Activated CD4-positive, alpha-beta T cell treated with anti-CD3 and anti-CD28 coated beads, Interleukin-2, Interleukin-6, amounts not matched to agents 100 ng/mL and 50 ng/mL, durations not matched to agents 16 hours and 8 hours (primary cell): ENCODE results near the gene AUTS2.

ENCODE experiments used
- DNase-seq: peaks from one replicate; pipeline ENCODE4 v3.0.0-alpha.2; 2020

Gene AUTS2

GRCh38 chr7:69910150-69910549 lies 311.9 kb downstream of the AUTS2 start:
- DNase-seq = no peak

- DNase-seq = no peak
Observed at GRCh38 chr7:69911337-69911736, 313.1 kb downstream of the AUTS2 start.

- no peak for DNase-seq
Observed at GRCh38 chr7:69912141-69912540, 313.9 kb downstream of the AUTS2 start.

DNA sequence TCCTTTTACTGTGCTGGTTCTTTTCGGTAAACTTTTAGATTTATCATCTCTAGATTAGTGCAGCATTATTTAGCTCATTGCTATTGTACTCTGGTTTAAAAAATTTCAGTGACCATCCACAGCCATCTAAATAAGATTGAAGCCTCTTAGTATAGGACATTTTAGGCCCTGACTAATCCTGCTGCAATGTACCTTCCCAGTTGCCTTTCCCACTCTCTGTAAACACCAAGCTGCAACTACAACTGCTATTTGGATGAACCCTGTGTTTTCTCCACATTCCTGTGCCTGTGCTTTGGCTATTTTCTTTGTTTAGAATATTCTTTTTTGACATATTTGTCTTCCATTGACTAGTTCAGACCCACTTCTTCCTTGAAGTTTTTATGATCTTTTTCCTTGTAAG lies 314.6 kb downstream of the AUTS2 start:
- no peak for DNase-seq

GRCh38 chr7:69919426-69920111 lies 321.3 kb downstream of the AUTS2 start:
- no peak for DNase-seq

DNA sequence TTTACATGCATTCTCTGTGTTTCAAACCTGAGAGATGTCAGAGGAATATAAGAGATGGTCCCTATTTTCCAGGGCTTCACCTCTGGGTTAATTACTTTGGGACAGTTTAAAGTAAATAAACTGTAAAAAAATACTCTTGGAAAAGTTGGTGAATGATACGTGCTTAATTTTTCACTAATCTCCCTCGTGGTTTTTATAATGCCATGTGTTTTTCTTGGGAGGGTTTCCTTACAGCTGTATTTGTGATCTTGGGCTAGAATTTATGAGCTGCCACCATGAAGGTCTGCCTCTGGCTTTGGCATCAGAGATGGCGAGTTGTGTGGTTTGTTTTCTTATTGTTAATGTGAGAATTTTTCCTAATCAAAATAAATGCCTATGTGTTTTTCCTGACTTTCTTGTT lies 322.5 kb downstream of the AUTS2 start:
- DNase-seq = no peak

DNA sequence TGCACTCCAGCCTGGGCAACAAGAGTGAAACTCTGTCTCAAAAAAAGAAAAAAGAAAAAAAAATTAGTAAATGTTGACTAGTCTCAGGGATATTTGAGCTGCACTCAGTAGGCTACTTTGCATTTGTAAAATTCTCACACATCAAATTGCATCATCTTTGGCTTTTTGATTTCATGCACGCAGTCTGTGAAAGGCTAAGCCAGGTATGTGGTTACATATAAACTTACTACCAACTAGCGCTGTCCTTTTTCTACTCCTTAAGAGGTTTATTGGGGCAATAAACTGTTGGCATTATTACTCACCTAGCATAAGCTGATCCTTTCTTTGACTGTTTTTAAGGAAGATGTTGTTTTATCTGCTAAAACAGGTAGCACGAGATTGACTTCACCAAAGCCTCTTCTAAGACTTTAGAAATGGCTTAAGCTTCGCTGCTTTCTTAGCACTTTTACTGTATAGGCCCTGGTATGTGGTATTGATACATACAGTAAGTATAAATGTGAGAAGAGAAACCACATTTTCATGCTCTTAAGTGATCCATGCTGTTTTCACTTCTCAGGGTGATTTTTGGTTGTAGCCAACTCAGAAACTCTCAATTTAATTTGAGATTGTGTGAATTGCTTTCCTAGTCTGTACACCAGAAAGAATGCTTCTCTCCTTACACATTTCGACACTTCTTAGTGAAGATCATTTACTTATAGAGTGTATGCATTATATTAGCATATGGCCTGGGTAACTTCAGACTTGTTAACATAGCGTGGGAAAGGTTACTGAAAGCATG lies 323.9 kb downstream of the AUTS2 start:
- no peak for DNase-seq

- no peak for DNase-seq
Observed at GRCh38 chr7:69927461-69927860, 329.2 kb downstream of the AUTS2 start.

- no peak for DNase-seq
Observed at GRCh38 chr7:69928621-69929020, 330.3 kb downstream of the AUTS2 start.

- no peak for DNase-seq
Observed at GRCh38 chr7:69929622-69930021, 331.3 kb downstream of the AUTS2 start.

- no peak for DNase-seq
Observed at GRCh38 chr7:69932034-69932628, 333.9 kb downstream of the AUTS2 start.

DNA sequence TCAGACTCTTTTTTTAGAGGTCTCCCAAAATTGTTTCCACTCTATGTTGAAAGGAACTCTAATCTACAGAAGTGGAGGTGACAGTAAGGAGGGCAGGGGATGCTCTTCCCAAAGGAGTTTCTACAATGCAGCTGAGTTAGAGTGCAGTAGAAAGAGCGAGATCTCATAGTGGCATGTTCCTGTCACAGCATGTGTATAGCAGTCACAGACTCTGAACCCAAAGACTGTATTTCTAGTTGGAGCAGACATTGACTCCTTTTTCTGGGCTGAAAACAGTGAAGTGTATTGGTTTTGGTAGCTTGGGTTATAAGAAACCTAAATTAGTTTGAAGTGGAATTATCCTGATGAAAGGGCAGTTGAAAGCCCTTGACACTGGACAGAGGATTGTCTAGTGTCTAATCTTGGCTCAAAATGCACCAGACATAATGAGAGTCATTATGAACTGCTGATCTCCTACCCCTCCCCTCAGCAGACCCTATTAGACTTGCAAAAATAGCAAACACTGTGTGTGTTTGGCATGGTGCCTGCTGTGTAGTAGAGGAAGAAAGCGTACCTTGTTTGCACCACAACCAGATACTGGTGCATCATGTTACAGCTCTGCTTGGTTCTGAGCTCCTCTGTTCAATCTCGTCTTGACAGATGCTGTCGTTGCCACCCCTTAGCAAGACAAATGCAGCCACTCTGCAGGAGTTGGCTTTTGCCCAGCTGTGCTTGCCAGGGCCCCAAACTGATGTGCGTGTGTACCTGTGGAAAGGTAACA lies 336.0 kb downstream of the AUTS2 start:
- no peak for DNase-seq

GRCh38 chr7:69935107-69935506 lies 336.8 kb downstream of the AUTS2 start:
- no peak for DNase-seq

DNA sequence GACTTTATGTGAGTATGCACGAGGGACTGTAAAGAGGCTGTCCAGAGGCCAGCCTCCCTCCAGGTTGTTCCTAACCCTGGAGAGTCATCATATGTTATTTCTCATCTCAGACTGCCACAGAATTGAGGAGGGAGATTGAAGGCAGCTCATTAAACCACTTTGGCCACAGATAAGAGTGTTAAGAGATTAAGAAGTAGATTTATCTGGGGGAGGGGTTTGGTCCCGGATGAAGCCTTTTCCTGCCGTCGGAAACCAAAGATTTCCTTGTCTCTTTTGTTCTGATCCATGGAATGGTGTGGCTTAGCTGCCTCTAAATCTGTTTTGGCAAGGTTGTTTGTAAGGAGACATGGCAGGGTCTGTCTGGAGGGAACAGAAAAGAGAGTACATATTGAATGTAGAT lies 338.8 kb downstream of the AUTS2 start:
- DNase-seq = no peak

GRCh38 chr7:69939317-69939716 lies 341.0 kb downstream of the AUTS2 start:
- DNase-seq = no peak

DNA sequence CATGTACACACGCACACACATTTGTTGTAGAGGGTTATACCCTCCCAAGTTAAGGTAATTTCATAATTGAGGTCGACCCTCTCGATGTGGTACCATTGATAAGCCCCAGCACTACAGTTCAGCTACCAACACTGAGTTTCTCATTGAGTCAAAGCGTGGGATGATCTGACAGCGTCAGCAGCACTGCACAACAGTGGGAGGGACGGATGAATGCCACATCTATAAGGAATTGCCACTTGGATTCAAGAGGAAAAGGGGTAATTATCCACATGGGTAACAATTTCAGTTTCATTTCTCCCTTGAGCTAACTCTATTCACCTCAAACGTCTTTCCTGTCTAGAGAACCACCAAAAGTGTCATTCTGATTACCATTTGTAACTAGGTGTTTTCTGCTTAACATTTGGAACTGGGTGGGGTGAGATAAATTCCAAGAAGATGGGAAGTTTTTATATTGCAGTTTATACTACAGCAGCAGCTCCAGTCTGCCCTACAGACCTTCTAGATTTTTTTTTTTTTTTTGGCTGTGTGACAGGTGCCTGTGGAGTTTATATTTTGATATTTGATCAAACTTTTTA lies 342.9 kb downstream of the AUTS2 start:
- DNase-seq = no peak

- DNase-seq = no peak
Observed at GRCh38 chr7:69942573-69942972, 344.3 kb downstream of the AUTS2 start.

DNA sequence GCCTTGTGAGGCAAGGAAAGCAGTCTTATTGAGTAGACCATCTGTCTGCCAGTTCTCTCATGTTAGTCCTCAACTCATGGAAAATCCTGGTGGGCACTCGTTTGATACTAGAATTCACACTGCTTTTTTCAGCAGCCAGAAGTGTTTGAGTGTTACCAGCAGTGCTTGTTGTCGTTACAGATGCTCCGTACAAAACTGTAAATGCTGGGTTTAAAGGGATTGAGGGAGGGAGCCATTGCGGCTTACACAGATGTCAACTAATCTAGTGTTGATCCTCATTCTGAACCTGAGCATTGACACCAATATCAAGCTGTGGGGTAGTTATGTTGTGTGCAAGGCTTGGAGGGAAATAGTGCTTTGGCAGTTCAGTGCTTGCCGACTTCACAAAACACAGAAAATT lies 348.6 kb downstream of the AUTS2 start:
- no peak for DNase-seq

DNA sequence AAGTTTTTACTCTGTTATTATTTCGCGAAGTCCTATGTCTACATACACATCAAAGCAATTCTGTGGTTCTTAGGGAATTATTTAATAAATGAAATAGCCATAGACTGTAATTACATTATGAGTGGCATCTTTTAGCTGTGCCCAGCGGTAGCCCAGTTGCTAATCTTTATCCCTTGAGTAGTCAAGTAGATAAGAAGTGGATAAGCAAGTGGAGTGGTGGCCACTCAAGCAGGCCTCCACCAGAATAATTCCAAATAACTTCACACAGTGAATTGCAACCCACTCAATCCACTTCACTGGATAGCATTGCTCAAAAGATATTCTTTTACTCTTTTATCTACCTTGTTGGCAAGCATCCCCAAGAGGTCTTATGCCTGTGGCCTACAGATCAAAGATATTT lies 349.7 kb downstream of the AUTS2 start:
- DNase-seq = no peak

GRCh38 chr7:69949122-69949521 lies 350.8 kb downstream of the AUTS2 start:
- DNase-seq = no peak

GRCh38 chr7:69951458-69951857 lies 353.2 kb downstream of the AUTS2 start:
- no peak for DNase-seq

GRCh38 chr7:69953136-69954067 lies 355.1 kb downstream of the AUTS2 start:
- no peak for DNase-seq
